NB4 (cell line): Measurements from ENCODE around the gene UGT1A5.

Experiments
- DNase-seq: peaks from one replicate; pipeline ENCODE4 v3.0.0; 2010; ENCODE audit warnings: low read depth
- H3K4me3 ChIP-seq: one replicate; pipeline ENCODE4 v1.5.1; 2011; ENCODE audit warnings: mild to moderate bottlenecking, low read depth, low read length, moderate library complexity
- CTCF ChIP-seq: IDR thresholded peaks from one replicate; pipeline ENCODE4 v1.5.1; 2012; ENCODE audit warnings: low read depth, low read length
- MAX ChIP-seq: IDR thresholded peaks from 2 replicates; pipeline ENCODE4 v1.6.1; 2011; ENCODE audit warnings: low read depth, low read length
- MYC ChIP-seq: IDR thresholded peaks from 2 replicates; pipeline ENCODE4 v1.6.1; 2011; ENCODE audit warnings: low read depth, low read length
- POLR2A ChIP-seq: IDR thresholded peaks from 2 replicates; pipeline ENCODE4 v1.6.1; 2011; ENCODE audit warnings: mild to moderate bottlenecking; ENCODE audit not compliant: insufficient read length; ENCODE audit errors: extremely low read depth

The UGT1A5 gene

GRCh38 chr2:233817995-233818638 lies 105.4 kb downstream of the UGT1A5 start:
- no peak for TF ChIP-seq POLR2A
- TF ChIP-seq MAX, result no peak
- TF ChIP-seq MYC, result no peak
- TF ChIP-seq CTCF, result no peak
- DNase-seq, result no peak
- H3K4me3 ChIP-seq, result no peak overlapping the region

- H3K4me3 ChIP-seq, result no peak overlapping the region
- no peak for DNase-seq
- no peak for TF ChIP-seq MAX
- TF ChIP-seq CTCF, result no peak
- TF ChIP-seq MYC, result no peak
- no peak for TF ChIP-seq POLR2A
Measured at GRCh38 chr2:233818639-233819621, 106.2 kb downstream of the UGT1A5 start.

GRCh38 chr2:233819884-233820773 lies 107.4 kb downstream of the UGT1A5 start:
- DNase-seq, result no peak
- no peak for TF ChIP-seq MAX
- TF ChIP-seq MYC, result no peak
- TF ChIP-seq POLR2A, result no peak
- TF ChIP-seq CTCF, result no peak
- H3K4me3 ChIP-seq, result no peak overlapping the region

DNA sequence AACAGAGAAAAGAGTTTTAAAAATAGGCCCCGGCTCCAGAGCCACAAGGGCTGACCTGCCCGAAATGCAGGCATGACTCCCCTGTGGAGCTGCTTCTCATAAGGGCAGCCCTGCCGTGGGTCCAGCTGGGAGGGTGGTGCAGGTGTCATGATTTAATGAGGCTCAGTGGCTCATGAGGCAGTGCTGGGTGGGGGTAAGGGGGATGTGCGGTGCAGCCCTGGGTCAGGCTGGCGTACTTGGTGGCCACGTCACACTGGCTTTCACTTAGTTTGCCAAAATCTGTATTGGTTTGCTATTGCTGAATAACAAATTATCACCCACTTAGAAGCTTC lies 108.0 kb downstream of the UGT1A5 start:
- TF ChIP-seq POLR2A (no peak), CTCF (no peak), MYC (no peak), MAX (no peak)

DNA sequence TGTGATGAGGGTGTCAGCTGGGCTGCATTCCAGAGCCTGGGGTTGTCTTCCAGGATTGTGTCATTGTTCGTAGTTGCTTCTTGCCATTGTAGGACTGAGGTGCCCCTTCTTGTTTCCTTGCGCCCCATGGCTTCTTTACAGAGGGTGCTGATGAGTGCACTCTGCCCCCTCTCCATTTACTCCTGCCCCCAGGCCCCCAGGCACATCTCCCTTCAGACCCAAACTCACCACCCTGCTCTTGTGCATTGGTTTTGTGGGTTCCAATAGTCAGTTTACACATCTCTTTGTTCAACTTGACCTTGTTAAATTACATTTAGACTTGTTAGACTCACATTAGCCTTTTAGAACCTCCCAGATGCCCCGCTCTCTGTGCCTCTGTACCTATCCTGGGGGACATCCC lies 108.5 kb downstream of the UGT1A5 start:
- TF ChIP-seq POLR2A (no peak), CTCF (no peak), MAX (no peak)
- DNase-seq, result no peak
- no peak overlapping the region for H3K4me3 ChIP-seq

More for the DNA sequence above, 108.0 kb downstream of the UGT1A5 start:
- H3K4me3 ChIP-seq, result no peak overlapping the region
- no peak for DNase-seq
